SHP77 (cell line): ENCODE data around the gene KRT80.

Experiments used
- DNase-seq, 2 experiments: peaks; one replicate each; lab custom pipeline; 2025; lab: John Stamatoyannopoulos, UW

KRT80 gene

DNA sequence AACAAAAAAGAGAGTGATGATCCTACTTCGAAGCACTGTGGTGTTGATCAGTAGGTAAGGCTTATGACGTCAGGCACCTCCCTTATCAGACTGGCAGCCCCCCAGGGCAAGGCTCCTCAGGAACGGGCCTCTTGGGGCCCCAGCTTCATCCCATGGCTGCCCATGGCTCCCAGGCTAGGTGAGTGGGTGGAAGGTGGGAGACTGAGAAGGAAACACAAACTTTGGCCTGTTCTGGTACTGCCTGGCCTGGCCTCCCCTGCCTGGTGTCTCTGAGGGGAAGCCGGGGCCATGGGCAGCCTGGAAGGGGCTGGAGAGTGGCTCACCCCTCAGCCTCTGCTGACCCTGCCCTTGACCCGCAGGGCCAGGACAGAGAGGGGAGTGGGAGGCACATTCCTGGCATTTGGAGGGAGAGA, 38.9 kb downstream of the KRT80 start:
- no peak for DNase-seq

DNA sequence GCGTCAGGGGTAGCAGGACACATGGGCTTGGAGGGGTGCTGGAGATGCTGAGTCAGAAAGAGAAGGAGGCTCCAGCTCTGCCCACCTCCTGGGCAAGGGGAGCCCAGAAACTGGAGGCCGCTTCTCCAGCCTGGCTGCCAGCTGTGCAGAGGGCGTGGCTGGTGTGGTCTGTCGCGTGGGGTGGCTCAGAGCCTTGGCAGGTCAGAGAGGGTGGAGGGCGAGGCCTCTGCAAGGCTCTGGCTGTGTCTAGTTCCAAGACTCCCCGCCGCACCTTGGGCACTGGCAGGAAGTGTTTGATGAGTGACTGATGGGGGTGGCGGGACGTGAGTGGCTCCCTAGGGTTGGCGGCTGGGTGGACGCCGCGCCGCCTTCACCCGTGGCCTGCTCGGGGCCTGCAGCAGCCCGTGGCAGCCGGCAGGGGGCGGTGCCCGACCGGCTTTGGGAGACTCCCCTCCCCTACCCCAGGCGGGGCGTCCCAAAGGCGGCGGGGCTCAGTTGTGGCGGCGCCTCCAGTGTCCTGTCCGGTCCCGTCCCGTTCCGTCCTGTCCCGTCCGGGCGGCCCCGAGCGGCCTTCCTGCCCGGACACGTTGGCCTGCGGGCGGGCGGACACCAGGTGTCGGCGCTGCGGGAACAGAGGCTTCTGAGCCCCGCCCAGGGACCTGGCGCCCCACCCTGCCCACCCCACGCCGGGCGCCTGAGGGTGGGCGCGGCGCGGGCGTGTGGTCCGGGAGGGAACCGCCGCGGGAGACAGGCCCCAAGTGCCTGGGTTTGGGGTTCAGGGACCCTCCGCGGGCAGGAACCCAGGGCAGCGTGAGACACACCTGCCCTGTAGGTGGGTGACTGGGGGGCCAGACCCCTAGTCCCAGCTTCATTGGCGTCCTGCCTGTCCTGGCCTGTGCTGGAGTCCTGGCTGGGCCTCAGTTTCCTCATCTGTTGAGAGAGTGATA, 39.7 kb downstream of the KRT80 start:
- peak in 1 of 2 experiments; percentile 11 for DNase-seq

DNA sequence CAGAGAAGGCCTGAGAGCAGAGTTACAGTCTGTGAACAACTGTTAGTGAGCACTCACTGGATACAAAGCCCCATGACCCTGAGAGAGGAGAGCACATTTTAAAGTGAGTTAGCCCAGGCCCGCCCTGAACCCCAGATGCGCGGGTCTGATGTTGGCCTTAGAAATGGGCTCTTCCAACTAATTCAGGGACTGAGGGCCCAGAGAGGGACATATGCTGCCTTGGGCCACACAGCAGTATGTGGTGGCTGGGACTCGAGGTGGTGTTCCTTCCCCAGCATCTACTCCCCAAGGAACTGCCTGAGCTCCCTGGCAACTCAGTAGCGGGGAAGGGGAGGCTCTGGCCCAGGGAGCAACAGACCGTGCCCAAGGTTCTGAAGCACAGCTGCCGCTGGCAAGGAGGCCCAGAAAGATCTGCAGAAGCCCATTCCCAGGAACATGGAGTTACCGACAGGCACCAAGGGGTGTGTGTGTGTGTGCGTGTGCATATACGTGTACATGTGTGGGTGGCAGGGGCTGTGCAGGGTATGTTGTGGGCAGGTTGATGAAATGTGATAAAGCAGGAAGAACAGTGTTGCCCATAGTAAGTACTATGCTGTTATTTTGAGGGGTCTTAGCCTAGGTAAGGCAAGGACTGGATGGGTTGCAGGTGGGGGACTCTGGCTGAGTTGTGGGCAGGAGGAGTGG, 40.5 kb downstream of the KRT80 start:
- DNase-seq, result no peak

DNA sequence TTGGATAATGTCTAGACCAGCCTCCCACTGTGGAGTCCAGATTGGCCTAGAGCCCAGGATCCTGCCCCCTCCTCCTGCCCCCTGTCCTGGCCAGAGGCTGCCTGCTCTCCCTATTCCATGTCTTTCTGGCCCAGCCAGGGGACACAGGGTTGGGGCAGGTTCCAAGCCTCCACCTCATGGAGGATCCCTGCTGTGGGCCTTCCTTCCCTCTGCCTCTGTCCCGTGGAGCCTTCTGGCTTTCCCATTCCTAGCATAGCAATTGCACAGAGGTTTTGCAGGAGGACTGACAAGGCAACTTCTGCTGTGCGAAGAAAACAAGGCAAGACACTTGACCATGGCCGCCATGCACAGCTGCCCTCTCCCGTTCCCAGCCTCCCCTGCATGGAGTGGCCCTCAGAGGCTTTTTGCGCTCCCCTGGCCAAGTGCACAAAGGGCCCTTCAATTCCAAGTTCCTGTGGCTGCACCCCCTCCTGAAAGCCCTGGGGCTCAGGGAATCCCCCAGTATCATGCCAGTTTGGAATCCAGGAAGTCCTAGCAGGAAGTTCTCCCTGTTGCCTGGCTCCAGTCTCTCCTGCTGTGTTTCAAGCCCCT, 42.1 kb downstream of the KRT80 start:
- DNase-seq, result no peak

DNA sequence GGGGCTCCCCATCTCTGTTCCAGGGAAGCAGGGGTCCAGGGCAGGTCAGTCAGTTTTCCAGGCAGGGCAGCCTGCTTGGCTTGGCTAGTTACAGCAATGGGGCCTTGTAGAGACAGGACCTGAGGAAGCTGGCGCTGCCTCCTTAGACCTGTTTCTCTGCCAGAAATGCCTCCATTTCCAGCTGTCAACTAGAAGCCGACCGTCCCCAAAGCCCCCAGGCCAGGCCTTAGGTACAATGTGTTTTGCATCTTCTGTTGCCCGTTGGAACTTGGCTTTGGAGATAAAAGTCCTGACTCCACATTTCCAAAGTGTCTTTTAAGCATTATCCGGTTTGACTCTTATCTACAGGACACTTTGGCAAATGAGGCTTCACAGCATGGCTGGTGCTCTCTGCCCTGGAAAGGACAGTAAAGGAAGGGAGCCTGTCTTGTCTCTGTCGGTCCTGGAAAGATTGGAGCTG, 42.6 kb downstream of the KRT80 start:
- no peak for DNase-seq

DNA sequence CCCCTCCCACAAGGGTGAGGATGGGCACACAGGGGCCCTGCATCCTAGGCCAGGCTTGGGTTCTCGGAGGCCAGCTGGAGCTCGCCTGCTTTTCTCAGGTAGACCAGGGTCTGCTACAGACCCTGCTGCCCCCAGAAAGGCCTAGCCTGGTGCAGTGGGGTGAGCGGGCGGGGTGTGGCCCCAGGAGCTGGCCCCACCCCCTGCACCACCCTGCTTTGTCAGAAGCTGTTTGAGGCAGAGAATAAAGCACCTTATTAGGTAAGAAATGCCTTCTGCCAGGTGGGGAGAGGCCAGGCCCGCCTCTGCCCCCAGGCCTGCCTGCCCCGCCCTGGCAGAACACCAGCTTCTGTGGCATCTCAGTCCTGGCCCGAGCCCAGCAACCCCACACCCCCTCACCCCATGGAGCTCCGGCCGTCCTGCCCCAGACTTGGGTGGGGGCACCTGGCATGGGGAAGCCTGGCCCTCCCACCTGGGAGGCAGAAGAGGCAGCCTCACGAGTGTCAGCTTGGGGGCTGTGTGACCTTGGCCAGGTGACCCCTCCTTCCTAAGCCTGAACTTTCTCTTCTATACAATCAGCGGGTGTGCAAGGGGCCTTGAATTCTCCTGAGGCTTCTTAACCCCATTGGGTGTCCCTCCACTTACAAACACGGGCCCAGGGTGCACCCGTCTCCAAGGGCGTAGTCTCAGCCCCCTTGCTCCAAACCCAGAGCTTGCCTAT, 43.2 kb downstream of the KRT80 start:
- DNase-seq, result no peak

DNA sequence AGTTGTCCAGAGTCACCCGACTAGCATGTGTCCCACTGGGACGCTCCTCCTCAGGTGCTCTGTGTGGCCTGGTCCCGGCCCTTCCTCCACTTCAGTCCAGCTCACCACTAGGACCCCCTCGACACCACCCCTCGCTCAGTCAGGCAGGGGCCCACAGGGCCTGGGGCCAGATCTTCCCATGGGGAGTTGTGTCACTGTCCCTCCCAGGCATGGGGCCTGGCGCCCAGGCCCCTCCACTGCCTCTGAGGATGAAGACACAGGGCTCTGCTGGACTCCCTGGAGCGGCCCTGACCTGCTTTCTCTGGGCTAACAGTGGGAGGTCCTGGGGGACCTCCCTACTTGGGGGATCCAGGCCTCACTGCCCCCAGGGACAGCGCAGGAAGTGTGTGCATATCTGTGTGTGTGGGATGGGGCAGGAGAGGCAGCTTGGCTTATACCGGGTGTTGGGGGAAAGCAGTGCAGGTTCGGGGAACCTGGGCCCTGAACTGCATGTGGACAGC, 43.8 kb downstream of the KRT80 start:
- no peak for DNase-seq

DNA sequence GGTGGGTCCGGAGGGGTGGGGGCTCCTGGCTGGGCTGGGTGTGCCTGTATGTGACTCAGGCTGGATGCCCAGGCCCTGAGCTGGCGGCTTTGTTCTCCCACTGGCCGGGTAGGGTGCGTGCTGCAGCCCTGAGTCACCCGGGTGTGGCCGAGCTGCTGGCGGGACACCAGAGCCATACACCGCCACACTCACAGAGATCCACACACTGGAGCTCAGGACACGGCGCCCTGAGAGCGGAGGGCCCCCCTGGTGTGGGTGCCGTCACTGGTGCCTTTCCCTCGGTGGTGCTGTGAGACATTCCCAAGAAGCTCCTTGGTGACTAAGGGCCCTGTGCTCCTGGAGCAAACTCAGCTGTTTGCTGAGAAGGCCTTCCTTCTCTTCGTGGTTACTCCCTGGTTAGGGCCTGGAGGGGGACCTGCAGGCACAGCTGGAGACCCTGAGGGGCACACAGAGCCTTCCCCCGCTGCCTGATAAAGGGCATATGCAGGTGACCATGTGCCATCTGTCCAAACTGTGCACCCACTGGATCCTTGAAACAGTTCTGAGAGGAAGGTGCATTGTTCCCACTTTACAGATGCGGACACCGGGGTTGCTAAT, 44.3 kb downstream of the KRT80 start:
- DNase-seq, result no peak

DNA sequence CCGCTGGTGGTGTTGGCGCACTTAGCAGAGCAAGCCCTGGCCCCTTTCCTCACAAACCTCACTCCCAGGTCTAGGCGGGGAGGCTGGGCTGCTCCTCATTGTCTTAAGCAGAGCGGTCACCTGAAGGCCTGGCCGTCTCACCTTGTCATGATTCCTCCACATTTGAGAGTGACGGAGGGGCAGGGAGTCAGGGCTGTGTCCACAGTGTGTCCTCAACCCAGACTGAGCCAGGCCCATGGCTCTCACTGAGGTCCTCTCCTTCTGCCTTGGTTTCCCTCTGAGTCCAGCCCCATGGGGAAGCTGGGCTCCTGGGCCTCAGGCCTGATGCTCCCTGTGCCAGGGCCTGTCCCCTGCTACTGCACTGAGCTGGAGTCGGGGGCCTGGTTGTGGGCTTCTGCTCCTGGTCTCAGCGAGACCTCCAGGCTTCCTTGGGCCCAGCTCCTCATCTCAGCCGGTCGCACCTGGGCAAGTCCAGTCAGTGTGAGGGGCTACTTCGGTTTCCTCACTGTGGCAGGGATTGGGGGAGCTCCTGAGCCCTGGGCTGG, 44.9 kb downstream of the KRT80 start:
- no peak for DNase-seq

DNA sequence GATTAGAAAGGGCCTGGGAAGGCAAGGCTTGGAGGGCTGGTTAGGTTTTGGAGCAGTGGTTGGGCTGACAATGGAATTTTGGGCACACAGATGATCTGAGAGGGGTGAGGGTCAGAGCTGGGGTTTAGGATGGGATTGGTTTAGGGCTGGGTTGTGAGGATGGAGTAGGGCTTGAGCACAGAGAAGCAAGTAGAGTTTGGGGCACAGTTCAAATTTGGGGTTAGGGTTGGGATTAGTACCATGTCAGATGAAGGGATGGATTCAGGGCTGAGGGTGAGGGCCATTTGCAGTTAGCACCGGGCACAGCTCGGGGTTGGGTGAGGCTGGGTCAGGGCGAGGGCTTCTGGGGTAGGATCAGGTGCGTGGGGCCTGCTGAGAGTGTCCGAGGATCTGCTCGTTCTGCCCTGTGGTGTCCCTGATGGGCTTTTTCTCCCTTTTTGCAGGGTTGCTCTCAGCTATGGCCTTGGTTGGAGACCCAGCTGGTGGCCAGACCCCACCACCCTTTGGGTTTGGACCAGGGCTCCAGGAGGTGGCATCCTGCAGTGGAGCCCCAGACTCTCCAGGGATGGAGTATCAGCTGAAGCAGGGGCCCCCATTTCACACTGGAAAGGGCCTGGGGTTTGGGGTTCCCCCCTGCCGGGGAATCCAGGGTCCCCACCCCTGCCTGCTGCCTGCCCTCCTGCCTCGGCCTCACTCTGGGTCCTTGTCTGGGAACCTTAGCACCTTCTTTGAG, 45.6 kb downstream of the KRT80 start:
- no peak for DNase-seq

DNA sequence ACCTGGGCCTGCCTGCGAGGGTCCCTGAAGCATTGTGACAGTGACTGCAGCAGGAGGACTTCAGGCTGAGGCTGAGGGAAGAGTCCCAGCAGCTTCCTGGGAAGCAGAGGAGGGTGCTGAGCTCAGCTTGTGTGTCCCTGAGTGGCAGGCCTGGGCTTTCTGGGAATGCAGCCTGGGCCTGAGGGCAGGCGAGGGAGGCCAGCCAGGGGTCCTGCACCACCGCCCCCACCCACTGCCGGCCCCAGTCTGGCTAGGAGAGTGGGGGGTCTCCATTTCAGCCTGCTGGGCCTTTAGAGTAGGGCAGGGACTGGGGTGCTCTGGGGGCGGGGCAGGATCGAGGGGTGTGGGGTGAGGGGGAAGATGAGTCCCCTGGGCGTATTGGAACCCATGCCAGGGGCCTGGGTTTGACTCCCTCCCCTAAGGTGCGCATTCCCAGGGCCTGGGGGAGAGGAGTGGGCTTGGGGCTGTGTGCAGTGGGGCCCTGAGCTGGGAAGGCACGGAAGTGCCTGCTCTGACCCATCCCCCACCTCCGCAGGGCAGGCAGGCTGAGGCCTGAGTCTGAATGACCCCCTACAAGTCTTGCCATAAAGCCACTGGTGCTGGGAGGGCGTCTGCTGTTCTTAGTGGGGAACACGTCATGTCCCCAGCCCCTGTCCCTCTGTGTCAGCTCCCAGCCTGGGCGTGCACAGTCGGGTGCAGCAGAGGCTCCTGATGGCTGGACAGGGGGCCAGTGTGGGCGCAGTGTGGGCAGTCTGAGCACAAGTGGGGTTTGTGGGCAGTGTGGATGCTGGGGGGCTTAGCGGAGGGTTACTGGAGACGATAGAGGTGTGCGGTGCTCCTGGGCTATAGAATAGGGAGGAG, 46.4 kb downstream of the KRT80 start:
- no peak for DNase-seq

DNA sequence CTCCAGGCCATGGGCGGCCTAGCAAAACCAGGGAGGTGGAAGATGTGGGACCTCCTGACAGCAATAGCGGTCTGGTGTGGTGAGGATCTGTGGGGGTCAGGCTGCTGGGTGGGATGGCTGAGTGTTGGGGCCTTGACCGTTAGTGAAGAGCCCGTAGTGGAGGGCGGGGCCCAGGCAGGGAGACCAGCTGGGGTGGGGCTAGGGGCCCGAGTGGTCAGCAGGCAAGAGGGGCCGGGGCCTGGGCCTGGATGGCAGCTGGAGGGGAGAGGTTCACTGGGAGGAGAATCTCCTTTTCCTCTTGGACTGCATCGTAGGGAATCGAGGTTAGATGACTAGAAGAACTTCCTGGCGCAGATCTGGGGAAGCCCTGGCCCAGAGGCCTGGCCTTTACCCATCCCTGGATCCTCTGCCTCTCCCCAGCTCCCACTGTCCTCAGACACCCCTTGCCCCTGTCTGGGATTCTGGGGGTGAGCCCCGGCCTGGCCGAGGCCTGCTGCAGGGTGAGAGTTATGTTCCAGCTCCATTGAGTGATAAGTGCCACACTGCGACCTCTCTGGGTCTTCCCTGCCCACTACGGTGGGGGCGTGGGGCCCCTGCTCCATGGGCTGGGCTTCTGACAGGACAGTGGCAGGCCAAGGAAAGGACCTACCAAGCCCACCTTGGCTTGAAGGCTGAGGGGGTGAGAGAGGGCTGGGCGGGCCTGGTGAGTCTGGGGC, 47.1 kb downstream of the KRT80 start:
- no peak for DNase-seq

DNA sequence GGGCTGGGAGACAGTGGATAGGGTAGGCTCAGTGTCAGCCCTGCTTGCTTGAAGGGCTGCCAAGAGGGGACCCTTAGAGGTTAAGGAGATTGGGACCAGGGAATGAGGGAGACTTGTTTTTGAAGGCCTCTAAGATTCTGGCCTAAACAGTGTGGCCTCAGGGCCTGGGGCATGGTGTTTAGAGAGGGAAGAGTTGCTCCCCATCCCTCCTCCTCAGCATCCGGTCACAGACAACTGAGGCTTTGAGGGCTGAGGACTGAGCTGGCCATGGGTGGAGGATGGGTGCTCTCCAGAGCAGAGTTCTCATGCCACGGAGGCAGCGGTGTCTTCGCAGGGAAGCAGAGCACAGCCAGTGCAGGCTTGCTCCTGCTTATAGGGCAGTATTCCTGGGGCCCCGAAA, 49.4 kb downstream of the KRT80 start:
- no peak for DNase-seq

DNA sequence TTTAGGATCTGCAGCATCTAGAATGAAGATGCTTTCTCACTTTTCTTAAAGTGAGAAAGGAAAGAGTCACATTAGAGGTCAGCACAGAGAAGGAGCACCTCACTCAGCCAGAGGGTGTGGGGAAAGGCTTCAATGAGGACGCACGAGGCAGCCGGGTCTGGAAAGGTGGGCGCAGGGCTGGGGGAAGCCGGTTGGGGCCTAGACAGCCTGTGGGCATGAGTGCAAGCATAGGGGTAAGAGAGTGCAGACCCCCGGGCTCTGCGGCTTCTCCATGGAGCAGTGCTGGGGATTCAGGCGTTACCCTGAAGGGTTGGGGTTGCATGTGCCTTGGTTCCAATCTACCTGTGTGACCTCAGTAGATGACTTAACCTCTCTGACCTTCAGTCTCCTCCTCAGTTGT, 49.9 kb downstream of the KRT80 start:
- DNase-seq, result no peak

DNA sequence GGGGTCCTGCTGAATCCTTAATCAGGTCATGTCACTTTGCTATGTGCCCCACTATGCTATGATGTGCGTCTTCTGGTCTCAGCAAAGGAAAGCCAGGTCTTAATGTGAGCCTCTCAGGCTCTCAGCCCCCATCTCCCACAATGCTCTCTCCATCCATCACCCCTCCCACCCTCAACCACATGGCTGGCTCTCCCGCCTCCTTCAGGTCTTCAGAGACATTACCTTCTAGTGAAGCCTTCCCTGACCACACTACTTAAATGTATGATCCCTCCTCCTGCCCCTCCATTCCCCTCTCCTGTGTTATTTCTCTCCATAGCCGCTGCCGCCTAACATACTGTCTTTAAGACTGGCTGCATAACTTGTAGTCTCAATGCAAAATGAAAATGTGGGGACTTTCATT, 50.5 kb downstream of the KRT80 start:
- DNase-seq, result no peak

DNA sequence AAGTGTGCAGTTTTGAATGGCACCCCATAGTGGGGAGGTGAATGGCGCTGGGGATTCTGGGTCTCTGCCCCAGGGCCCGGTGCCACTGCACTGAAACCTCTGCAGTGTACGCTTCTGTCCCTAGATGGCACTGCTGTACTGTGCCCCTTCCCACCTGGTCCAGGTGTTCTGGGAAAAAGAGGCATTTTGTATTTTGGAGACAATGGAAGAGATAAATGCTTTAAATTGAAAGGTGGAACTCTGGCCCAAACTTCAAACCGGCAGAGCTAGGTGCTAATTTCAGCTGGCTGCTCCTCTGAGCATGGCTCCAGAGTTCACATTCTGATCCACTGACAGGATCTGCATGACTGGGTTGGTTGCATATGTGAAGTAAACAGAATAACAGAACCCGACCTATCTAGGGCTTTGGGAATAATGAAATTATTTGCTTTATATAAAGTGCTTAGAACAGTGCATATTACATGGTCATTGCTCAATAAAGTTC, 52.2 kb downstream of the KRT80 start:
- DNase-seq, result peak in 1 of 2 experiments; percentile 32

DNA sequence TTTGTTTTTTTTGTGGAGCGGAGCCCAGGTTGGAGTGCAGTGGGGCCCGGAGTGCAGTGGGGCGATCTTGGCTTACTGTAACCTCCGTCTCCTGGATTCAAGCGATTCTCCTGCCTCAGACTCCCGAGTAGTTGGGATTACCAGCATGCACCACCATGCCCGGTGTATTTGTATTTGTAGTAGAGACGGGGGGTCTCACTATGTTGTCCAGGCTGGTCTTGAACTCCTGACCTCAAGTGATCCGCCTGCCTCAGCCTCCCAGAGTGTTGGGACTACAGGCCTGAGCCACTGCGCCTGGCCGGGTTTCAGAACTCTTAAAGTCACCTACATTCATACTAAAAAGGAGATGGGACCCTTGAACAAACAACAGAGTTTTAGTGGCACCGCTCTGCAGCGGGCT, 52.7 kb downstream of the KRT80 start:
- no peak for DNase-seq

DNA sequence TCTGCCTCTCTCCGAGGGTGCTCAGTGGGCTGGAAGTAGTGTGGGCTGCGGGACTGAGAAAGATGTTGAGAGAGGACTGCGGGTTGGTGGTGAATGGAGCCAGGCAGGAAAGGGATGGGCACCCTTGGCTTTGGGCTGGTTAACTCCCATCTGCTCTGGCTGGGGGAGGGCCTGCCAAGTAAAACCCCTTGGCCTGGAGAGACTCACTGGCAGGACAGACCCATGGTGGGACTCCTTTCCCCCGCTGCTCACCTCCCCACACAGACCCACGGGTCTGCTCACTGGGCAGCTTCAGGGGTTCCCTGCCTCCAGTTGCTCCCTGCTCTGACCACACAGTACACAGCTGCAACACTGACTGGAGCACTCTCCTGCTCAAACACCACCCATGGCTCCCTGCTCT, 54.1 kb downstream of the KRT80 start:
- no peak for DNase-seq

DNA sequence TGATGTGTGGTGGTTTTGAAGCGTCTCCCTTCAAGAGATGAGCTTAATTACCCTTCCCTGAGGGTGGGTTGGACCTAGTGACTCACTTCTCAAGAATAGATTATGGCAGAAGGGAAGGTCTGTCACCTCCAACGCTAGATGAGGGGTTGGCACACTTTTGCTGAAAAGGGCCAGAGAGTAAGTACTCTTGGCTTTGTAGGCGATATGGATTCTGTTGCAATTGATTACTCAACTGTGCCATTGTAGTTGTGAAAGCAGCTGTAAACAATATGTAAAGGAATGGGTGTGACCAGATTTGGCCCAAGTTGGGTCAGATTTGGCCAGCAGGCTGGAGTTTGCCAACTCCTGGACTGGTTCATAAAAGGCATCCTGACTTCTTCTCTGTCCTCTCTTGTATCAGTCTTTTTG, 59.1 kb downstream of the KRT80 start:
- no peak for DNase-seq
